CD1c-positive myeloid dendritic cell (primary cell): ENCODE results near the gene CYTH3.
A peak's percentile ranks its signal among the peaks of the same experiment; 100 is the strongest.
"Not testable (repeated sequence)": the region's sequence is repeated elsewhere in the genome, so short reads cannot be mapped to it uniquely, and the experiment has no call there.

Source experiments
- DNase-seq: peaks from one replicate; pipeline ENCODE4 v3.0.0-alpha.2; 2016; ENCODE audit errors: extremely low spot score

Gene CYTH3

GRCh38 chr7:6198689-6199595 lies 73.5 kb downstream of the CYTH3 start:
- DNase-seq: no peak

GRCh38 chr7:6197801-6198551 lies 74.4 kb downstream of the CYTH3 start:
- DNase-seq: no peak

GRCh38 chr7:6193709-6194108 lies 78.7 kb downstream of the CYTH3 start:
- no peak for DNase-seq

- DNase-seq: not testable (repeated sequence)
Observed at GRCh38 chr7:6190563-6190962, 81.9 kb downstream of the CYTH3 start.

GRCh38 chr7:6188389-6188788 lies 84.0 kb downstream of the CYTH3 start:
- no peak for DNase-seq

GRCh38 chr7:6186577-6186976 lies 85.8 kb downstream of the CYTH3 start:
- DNase-seq: no peak

GRCh38 chr7:6182993-6183392 lies 89.4 kb downstream of the CYTH3 start:
- no peak for DNase-seq

- peak; percentile 41 for DNase-seq
Observed at GRCh38 chr7:6181136-6181535, 91.3 kb downstream of the CYTH3 start.

- no peak for DNase-seq
Observed at GRCh38 chr7:6180344-6180725, 92.1 kb downstream of the CYTH3 start.

GRCh38 chr7:6179620-6180343 lies 92.6 kb downstream of the CYTH3 start:
- DNase-seq: no peak

GRCh38 chr7:6178298-6179029 lies 94.0 kb downstream of the CYTH3 start:
- no peak for DNase-seq

- peak; percentile 66 for DNase-seq
Observed at GRCh38 chr7:6175645-6176044, 96.8 kb downstream of the CYTH3 start.

- no peak for DNase-seq
Observed at GRCh38 chr7:6172910-6173295, 99.5 kb downstream of the CYTH3 start.

GRCh38 chr7:6172224-6172909 lies 100.1 kb downstream of the CYTH3 start:
- no peak for DNase-seq

GRCh38 chr7:6171532-6172223 lies 100.7 kb downstream of the CYTH3 start:
- no peak for DNase-seq

GRCh38 chr7:6170571-6171531 lies 101.6 kb downstream of the CYTH3 start:
- DNase-seq: no peak

- no peak for DNase-seq
Observed at GRCh38 chr7:6169805-6170520, 102.5 kb downstream of the CYTH3 start.

- no peak for DNase-seq
Observed at GRCh38 chr7:6168477-6168868, 104.0 kb downstream of the CYTH3 start.
